HL-60/S4 treated with phorbol 12-myristate 13-acetate at 8.2 ng/mL for 4 days and 3 days (cell line): ENCODE data around the gene SLC7A11.
"Not testable (repeated sequence)": the region's sequence is repeated elsewhere in the genome, so short reads cannot be mapped to it uniquely, and the experiment has no call there.

Experiments used
- in situ Hi-C: fragments of 300-500 bp; cut with MboI; formaldehyde crosslinking; loops from 2 replicates; pipeline ENCODE4 v1.15.0; 2022; ENCODE audit warnings: low sequenced_read_pairs

Gene SLC7A11

DNA sequence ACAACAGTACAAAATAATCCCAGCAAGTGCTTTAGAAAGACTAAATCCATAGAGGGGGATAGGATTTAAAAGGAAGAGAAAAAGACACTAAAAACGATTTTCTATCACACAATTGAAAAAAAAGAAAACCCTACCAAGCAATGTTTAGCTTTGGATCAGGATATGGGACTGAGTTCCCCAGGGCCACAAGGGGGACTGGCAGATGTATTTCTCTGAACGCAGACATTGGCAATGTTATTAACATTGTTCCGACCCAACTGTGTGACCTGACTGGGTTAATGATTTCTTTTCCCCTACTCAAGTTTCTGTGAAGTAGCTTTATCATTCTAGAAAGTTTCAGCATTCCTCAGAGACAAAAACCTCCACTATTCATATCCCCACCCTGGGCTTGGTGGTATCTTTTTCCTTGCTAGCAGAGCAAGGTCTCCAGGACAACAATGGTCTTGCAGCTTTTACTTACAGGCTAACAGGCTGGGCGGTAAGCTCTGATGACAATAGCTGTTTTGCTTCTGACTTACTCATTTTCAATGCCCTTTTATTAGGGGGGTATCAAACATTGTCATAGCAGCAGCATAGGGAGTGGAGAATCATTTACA lies 25.8 kb downstream of the SLC7A11 start:
- in situ Hi-C loops = no loop called here

DNA sequence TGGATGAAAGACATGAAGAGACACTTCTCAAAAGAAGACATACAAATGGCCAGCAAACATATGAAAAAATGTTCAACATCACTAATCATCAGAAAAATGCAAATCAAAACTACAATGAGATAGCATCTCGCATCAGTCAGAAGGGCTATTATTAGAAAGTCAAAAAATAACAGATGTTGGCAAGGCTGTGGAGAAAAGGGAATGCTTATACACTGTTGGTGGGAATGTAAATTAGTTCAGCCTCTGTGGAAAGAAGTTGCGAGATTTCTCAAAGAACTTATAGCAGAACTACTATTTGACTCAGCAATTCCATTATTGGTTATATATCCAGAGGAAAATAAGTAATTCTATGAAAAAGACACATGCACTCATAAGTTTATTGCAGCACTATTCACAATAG lies 31.6 kb downstream of the SLC7A11 start:
- in situ Hi-C loops = not testable (repeated sequence)

DNA sequence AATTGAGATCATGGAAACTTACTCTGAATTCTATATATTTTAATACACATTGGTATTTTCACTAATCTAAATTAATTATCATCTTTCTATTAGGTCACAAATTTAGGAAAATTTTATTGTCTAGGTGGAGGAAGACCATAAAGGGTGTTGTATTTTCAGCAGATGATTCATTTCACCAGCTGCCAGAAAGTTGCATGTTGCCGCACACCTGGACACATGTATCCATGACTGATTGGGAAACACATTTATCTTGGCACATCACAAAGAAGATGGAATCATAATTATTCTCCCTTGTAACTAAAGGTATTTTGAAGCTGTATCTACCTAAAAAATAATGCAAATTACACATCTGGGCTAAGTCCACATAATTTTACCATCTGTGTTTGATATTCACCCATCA lies 33.1 kb downstream of the SLC7A11 start:
- in situ Hi-C loops = no loop called here

DNA sequence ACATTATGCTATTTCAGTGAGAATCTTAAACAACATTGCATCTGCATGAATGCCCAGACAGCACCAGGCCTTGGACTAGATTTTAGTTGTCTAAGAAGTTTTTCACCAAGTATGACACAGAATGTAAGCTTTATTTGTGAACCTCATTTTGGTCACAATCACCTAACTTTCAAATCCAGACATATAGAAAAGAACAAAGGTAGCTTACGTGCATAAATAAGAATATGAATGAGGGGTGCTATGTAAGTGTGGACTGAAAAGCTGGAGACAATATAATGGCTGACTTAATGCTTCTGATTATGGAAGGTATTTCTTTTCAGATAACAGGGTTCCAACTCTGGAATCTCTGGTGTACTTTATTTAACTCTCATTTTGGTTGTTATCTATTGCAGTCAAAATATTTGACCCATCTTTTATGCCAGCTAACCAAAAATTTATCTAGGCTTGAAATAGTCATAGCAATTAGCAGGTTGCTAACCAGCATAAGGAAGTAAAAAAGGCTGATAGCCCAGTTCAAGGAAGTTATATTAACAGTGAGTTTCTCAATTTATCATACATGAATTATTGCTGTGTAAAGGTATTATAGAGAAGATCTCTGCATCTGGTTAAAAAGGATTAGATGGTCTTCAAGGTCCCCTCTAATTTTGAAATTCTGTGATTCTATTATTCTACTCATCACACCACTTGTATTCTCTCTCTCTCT lies 36.5 kb downstream of the SLC7A11 start:
- in situ Hi-C loops = no loop called here

DNA sequence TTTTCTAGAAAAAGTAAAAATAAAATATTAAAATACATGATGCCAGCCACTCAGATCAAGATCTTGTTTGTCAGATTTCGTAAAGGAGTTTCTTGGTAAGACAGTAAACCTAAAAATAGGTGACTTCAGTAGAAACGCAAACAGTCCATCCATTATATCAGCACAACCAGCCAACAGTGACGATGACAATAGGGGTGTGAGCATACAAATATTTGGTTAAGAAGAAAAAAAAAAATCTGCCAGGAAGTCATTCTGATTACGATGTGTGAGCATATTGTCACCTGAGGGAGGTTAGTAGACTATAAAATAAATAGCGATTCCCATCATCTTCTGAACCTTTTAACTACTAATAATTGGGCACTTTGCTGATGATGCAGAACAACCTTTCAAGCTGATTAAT lies 37.6 kb downstream of the SLC7A11 start:
- in situ Hi-C loops = no loop called here

DNA sequence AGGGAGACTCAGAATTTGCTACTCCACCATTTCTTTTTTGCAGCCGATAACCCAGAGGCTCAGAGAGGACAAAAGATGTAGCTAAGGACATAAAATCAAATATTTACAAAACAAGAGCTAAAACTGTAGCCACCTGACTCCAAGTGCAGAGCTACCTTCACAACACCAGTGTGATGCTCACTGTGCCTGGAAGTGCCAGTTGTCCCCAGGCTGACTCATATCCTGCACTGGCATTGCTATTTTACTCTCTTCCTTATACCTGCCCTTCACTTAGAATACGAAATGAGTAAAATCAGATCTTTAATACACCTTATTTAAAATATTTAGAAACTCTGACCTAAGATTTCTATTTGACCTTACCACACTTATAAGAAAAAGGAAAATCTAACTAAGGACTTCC lies 39.5 kb downstream of the SLC7A11 start:
- in situ Hi-C loops = no loop called here

DNA sequence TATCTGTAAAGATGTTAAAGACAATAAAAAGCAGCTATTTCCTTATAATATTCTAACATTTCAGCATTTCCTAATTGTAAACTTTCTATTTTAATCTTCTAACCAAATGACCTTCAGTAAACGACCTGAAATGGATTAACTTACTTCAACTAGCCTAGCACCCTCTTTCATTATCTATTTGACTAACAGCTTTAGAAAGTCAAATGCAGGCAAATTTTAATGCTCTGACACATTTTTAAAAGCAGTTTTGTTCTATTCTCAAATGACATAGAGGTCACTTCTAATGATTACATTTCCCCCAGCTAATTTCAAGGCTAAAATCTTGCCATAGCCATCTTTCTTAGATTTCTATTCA lies 41.9 kb downstream of the SLC7A11 start:
- in situ Hi-C loops = no loop called here

DNA sequence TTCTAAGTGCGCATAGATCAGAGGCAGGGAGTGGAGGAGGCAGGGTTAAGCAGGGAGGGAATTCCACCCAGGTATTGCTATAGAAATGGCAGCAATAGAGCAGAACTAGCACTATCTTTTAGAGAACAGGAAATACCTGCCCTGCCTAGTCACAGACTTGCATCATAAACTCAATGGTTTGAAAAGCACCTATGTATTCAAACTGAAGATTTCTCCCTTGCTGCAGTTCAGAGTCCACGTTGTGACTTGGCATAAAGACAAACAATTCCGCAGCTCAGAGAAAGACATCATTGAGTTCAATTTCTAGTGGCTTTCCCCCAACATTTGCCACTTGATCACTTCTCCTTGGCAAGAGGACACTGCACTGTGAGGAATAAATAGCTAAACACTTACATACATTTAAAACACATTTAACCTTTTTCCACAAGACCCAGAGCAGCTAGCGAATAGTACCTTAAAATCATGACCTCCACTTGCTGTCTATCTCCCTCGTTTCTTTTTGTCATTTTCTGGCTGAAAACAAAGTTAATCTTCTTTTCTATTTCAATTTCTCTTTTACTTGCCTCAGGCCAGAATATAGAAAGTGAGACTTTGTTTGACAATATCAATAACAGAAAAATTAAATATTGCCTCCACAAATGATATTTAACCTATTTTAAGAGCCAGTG lies 42.4 kb downstream of the SLC7A11 start:
- in situ Hi-C loops = no loop called here

DNA sequence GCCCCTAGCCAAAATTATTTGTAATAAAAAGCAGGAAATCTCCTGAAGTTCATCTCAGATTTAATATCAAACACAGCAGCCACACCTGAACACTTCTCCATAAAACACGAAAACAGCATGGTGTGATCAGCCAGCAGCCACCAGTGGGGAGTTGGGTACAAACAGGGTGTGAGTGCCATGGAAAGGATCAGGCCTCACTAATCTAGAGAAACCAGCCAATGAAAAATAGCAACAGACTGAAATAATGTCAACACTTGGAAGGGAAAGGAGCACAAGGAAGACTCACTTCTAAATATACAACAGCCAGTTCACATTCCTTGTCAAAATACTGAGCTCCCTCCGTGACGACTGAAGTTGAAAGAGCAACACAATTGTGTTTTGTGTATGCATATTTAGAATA lies 46.0 kb downstream of the SLC7A11 start:
- in situ Hi-C loops = no loop called here

DNA sequence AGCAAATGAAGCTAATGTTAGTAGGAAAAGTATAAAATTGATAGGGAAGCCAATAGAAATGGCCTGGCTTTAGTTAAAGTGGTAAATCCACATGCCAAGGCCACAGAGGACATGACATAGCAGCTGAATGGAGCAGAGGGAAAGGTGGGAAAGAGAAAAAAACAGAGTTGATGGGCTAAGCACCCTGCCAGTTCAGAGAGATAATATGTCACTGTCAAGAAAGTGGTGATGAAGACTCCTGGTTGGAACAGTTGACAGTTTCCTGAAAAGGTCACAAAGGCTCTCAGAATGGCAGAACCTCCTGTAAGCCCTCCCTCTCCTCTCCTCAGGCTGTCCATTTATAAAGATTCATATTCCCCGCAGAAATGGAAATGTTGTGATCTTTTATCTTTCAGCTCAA lies 48.2 kb downstream of the SLC7A11 start:
- in situ Hi-C loops = no loop called here

DNA sequence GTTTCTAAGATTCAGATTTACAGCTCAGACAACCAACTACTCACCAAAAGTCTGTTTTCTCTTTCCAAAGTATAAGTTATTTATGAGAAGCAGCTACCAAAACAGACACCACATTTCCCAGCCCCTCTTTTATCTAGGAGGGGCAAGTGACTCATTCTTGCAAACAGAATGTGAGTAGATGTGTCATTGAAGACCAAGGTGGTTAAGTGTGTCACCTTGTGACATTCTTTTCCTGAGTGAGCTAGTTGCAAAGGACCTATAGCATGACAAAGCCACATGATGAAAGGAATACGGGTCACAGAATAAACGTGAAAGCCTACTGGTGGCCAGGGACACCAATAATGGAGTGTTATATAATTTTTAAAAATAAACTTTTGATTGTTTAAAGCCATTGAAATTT lies 50.0 kb downstream of the SLC7A11 start:
- in situ Hi-C loops = no loop called here

DNA sequence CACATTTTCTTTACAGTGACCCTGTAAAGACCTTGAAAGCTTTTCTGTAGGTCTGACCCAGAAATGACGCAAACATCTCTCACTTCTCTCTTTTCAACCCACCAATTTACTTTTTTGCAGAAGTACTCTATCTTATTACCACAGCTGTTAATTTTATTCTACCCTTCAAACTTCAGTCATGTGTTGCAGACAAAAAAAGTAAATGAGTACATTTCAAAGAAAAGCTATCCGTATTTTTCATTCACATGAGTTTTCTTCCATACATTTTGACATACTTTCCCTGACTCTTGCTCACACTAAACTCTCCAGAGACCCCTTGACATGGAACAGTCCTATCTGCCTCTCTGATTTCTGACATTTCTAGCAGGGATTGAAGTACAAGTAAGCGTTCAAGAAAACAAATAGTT lies 51.7 kb downstream of the SLC7A11 start:
- in situ Hi-C loops = no loop called here

DNA sequence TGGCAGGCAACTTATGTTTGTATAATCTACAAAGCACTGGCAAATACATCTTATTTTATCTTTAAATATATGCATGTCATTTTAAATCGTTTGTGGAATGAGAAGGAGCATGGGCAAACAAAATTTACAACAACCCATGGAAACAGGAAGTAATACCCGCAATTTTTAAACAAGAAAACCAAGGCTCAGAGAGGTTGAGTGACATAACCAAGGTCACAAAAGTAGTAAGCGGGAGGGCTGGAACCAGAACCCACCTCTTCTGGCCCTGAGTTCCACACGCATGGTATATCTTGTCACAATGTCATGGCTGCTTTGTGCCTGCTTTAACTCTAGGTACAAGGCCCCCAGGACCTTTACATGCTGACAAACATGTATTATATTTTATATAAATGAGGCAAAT lies 52.9 kb downstream of the SLC7A11 start:
- in situ Hi-C loops = no loop called here

DNA sequence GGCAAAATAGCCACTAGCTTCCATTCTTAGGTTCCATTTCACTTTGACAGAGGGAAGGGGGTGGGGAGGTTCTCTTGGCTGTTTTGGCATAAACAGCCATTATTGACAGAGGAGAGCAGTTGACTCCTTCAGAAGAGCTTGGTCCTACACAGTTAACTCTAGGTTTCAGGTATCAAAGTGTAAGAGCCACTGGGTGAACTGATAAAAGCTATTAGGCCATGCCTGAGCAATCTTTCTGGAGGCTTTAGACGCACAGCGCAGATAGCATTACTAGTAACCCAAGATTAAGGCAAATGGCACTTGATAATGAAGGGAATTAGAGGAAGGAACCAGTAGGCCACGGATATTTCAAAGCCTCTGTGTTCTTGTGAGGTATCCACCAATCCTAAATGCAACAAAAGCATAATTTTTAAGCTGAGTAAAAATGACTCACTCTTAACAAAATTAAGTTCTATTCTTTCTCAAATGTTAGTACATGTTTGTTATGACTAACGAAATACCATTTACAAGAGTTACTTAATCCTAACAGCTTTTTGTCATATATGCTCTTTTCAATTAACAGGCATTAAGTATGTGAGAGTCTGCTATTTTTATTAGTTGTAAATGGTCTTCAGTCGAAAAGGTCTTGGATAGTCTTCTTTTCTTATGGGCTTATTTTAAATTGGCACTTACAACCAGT lies 53.6 kb downstream of the SLC7A11 start:
- in situ Hi-C loops = no loop called here

DNA sequence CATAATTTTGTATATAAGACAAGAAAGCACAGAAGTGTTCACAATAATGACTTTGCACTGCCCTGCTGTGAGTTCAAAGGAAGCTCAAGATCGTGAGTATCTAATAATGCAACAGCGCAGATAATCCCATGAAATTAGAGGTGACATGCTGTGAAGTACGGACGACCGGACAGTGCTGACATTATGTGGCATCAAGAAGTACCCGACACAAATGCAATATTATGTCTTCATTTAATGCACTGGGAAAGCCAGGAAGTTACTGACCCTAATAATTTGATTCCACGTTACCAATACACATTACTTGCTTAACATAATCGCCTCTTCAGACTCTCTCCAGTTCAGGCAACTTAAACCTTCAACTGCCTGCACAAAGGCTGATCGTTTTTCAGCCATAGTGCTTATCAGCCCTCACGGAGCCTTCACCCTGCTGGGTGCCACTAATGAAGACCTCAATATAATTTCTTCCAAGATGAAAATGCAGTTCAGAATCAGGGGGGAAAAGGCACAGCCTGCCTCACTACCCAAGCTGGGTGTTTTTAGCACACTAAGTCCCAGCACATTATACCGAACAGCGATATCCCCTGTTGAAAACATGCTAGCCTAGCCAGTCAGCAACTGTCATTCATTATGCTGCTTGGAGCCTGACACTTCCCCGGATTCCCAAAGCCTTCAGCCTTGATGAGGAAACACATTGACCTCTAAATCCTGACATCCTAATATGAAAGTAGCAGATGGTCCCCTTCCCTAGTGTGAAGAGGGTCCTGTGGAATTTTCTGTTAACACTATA lies 56.1 kb downstream of the SLC7A11 start:
- in situ Hi-C loops = no loop called here

DNA sequence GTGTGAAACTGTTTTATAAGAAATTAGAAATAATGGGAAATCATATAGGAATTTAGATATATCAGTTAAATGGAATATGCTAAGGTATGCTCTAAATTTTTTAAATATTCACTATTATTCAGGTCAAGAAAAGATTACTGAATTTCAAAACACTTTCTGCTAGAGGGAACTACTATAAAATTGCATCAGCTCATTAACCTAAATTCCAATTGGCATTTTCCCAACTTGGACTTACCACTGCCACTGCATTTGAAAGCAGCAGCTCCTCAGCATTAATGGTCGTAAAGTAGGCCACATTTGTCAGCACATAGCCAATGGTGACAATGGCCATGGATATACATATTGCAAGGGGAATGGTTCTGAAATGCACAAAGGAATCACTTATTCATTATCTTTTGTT lies 57.3 kb downstream of the SLC7A11 start:
- in situ Hi-C loops = no loop called here

DNA sequence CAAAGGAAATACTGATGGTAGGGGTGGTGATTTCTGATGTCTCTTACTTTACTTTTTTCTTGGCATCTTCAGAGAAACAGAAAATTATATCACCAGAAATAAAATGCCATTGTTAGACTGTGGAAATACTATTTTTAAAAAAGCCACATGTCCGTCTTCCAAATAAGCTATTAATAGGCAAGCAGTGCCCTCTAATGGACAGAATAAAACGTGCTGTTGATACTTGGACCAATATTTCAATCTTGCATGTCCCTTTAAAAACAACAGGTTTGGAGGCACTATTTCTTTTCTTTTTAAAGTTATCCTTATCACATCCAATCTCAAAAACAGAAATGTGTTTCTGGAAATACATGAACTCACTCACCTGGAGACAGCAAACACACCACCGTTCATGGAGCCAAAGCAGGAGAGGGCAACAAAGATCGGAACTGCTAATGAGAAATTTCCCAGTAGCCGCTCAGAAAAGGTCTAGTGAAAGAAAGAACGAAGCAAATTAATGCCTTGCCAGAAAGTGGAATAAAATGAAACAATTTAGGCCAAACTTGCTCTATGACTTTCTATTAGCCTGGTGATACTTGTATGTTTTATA lies 59.2 kb downstream of the SLC7A11 start:
- in situ Hi-C loops = no loop called here

DNA sequence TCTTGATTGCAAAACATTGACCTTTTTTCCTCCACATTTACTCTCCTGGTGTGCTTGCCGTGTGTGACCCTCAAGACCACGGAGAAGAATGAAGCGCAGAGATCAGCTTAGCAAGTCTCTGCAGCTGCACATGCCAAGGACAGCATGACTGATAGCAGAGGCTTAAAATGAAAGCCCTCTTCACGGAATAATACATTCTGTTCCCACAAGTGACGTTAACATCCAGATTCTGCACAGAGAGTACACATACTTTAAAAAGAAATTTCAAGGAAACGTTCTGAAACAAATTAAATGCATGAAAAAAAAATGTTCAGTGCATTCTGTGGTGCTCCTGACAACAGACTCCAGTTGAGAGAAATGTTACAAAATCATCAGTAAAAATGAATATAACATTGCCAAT lies 60.9 kb downstream of the SLC7A11 start:
- in situ Hi-C loops = no loop called here

DNA sequence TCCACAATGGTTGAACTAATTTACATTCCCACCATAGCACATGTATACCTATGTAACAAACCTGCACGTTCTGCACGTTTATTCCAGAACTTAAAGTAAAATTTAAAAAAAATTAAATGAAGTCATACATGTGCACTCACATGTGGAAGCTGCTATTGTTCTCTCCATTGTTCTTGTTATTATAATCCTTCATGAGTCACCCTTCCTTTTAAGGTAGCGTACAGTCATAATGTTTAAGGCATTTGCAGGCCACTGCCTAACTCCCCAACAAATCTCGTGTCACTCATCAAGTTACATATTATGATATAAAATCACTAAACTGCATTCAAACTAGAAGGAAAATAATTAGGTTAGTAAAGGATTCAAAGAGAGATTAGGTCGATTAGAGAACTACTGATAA lies 63.6 kb downstream of the SLC7A11 start:
- in situ Hi-C loops = no loop called here

DNA sequence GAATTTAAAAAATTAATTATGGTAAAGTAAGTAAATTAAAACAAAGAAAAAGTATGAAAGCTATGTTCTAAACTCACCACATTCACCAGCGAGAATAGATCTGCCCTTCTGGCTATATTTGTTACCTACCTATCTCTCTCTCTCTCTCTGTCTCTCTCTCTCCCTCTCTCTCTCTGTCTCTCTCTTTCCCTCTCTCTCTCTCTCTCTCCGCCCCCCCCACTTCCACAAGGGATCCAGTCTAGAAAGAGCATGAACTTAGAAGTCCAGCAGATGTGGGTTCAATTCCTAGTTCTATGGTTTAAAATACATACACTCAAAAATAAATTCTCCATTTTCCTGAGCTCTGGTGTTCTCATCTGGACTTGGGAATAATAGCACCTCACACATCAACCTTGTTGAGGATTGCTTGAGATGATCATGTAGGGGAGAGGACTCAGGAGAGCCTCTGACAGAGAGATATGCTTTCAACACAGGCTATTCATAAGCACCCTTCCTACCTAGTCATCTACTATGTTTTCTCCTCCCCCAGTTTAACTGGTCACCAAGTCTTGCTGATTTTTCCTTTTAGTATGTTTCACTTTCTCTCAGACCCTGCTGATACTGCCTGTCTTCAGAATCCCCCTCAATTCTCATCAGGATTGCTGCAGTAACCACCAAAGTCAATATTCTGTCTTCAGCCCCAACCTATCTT lies 64.7 kb downstream of the SLC7A11 start:
- in situ Hi-C loops = no loop called here
